Measurements from ENCODE around the gene TMEM30A. TPM values are rescaled to one million over a fixed set of nuclear protein-coding genes. Genes with fewer than 3 reads are reported as not detected.

Gene TMEM30A
- total and polyA plus RNA-seq, 2 experiments from 2014 or later, result 30.0 to 33.5 TPM

GRCh38 chr6:75223428-75223827 lies 61.2 kb downstream of the TMEM30A start:
- Histone ChIP-seq H3K4me1 (ENCODE audit: low read depth) (no peaks in the 10 kb centered on the region), H3K27me3 (no peaks in the 10 kb centered on the region), H3K4me3 (no peak overlapping the region), H3K9me3 (ENCODE audit: low read depth) (no peaks in the 10 kb centered on the region), H3K27ac (no peak overlapping the region), H3K36me3 (no peaks in the 10 kb centered on the region)
- no peak for DNase-seq (ENCODE audit: low read depth in 1 of 2, low spot score in 1 of 2)
- no peak for TF ChIP-seq CTCF (IDR thresholded peaks at IDR 0.05; ENCODE audit: low read depth, low read length)

- Histone ChIP-seq H3K4me1 (ENCODE audit: low read depth) (no peaks in the 10 kb centered on the region), H3K27me3 (no peaks in the 10 kb centered on the region), H3K9me3 (ENCODE audit: low read depth) (no peaks in the 10 kb centered on the region), H3K4me3 (no peak overlapping the region), H3K27ac (no peak overlapping the region), H3K36me3 (no peaks in the 10 kb centered on the region)
- no peak for DNase-seq (ENCODE audit: low read depth in 1 of 2, low spot score in 1 of 2)
- no peak for TF ChIP-seq CTCF (IDR thresholded peaks at IDR 0.05; ENCODE audit: low read depth, low read length)
Measured at GRCh38 chr6:75222261-75222660, 62.3 kb downstream of the TMEM30A start.

GRCh38 chr6:75221116-75221515 lies 63.5 kb downstream of the TMEM30A start:
- no peaks in the 10 kb centered on the region for H3K36me3 ChIP-seq
- H3K4me1 ChIP-seq (ENCODE audit: low read depth), result no peaks in the 10 kb centered on the region
- TF ChIP-seq CTCF (IDR thresholded peaks at IDR 0.05; ENCODE audit: low read depth, low read length), result no peak
- no peak overlapping the region for H3K27ac ChIP-seq
- no peaks in the 10 kb centered on the region for H3K27me3 ChIP-seq
- no peak for DNase-seq (ENCODE audit: low read depth in 1 of 2, low spot score in 1 of 2)
- no peak overlapping the region for H3K4me3 ChIP-seq
- H3K9me3 ChIP-seq (ENCODE audit: low read depth), result no peaks in the 10 kb centered on the region

GRCh38 chr6:75220357-75220756 lies 64.2 kb downstream of the TMEM30A start:
- DNase-seq (ENCODE audit: low read depth in 1 of 2, low spot score in 1 of 2), result no peak
- Histone ChIP-seq H3K9me3 (ENCODE audit: low read depth) (no peaks in the 10 kb centered on the region), H3K4me1 (ENCODE audit: low read depth) (no peaks in the 10 kb centered on the region), H3K36me3 (no peaks in the 10 kb centered on the region), H3K27me3 (no peaks in the 10 kb centered on the region), H3K4me3 (no peak overlapping the region), H3K27ac (no peak overlapping the region)
- no peak for TF ChIP-seq CTCF (IDR thresholded peaks at IDR 0.05; ENCODE audit: low read depth, low read length)

- H3K36me3 ChIP-seq, result no peaks in the 10 kb centered on the region
- DNase-seq (ENCODE audit: low read depth in 1 of 2, low spot score in 1 of 2), result no peak
- no peaks in the 10 kb centered on the region for H3K27me3 ChIP-seq
- H3K4me3 ChIP-seq, result no peak overlapping the region
- H3K27ac ChIP-seq, result no peak overlapping the region
- TF ChIP-seq CTCF (IDR thresholded peaks at IDR 0.05; ENCODE audit: low read depth, low read length), result no peak
- no peaks in the 10 kb centered on the region for H3K9me3 ChIP-seq (ENCODE audit: low read depth)
- peaks cover 3% of the 10 kb centered on the region for H3K4me1 ChIP-seq (ENCODE audit: low read depth)
Measured at GRCh38 chr6:75219263-75219662, 65.3 kb downstream of the TMEM30A start.

- peak in 1 of 2 donors; percentile 58 for DNase-seq (ENCODE audit: low read depth in 1 of 2, low spot score in 1 of 2)
- H3K27me3 ChIP-seq, result no peaks in the 10 kb centered on the region
- no peak overlapping the region for H3K27ac ChIP-seq
- no peak overlapping the region for H3K4me3 ChIP-seq
- H3K4me1 ChIP-seq (ENCODE audit: low read depth), result peaks cover 9% of the 10 kb centered on the region
- H3K36me3 ChIP-seq, result no peaks in the 10 kb centered on the region
- H3K9me3 ChIP-seq (ENCODE audit: low read depth), result no peaks in the 10 kb centered on the region
- no peak for TF ChIP-seq CTCF (IDR thresholded peaks at IDR 0.05; ENCODE audit: low read depth, low read length)
Measured at GRCh38 chr6:75217193-75217592, 67.4 kb downstream of the TMEM30A start.

Measured in cardiac muscle cell (in vitro differentiated cells and primary cell).